CD1c-positive myeloid dendritic cell (primary cell): ENCODE data around the gene RPN2.

Experiments
- DNase-seq: peaks from one replicate; pipeline ENCODE4 v3.0.0-alpha.2; 2016; ENCODE audit errors: extremely low spot score

Gene RPN2

DNA sequence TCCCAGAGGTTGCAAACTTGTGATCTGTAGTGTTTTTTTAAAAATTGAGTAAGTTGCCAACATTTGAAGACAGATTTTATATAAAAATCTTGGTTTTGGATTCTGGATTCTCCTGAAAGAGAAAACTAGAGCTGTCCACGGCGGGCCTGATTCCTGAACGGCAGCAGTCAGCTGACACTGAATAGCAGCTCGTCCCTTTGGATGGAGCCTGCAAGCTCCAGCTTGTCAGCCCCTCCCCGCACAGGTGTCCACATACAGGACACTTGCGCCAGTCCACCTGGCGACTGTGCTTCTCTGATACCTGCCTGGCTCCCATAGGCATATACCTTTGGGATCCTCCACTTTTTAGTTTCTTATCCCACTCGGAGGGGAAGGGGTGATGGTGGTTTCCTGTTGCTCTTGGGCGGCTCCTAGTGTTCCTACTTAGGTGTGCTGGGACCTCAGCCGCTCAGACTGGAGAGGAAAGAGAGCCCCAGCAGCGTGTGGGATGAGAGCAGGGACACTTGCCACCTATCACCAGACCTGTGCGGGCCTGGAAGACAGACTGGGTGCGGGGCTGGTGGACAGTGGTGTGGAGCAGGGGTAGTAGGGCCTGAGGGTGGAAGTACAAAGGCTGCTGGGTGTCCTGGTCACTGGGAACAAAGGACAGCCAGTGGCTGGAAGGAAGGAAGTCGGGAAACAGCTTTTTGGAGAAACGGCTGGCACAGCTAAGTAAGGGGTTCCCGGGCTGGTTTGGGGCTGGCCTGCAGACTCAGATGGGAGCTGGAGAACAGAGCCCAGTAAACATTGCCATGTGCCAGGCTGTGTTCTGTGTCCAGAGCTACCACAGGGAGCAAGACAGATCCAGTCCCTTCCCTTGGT, 64.2 kb downstream of the RPN2 start:
- DNase-seq, result no peak

DNA sequence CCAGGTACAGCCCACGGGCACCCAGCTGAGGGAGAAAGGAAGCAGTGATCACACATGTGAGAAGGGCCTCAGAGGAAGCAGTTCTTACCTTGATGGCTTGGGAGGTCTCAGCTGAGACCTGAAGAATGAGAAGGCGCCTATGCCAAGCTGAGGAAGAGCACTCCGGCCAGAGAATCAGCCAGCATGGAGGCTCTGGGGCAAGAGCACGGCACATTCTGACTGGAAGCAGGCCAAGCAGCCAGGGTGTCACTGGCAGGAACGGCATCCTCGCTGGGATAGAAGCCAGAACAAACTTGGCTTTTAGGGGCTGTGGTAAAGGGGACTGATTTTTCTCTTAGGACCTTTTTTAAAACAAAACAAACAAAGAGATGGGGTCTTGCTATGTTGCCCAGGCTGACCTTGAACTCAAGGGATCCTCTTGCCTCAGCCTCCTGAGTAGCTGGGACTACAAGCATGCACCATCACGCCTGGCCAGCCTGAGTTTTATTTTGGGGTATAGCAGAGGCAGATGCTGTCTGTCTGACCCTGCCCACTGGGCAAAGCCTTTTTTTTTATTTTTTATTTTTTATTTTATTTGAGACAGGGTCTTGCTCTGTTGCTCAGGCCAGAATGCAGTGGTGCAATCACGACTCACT, 64.9 kb downstream of the RPN2 start:
- no peak for DNase-seq

DNA sequence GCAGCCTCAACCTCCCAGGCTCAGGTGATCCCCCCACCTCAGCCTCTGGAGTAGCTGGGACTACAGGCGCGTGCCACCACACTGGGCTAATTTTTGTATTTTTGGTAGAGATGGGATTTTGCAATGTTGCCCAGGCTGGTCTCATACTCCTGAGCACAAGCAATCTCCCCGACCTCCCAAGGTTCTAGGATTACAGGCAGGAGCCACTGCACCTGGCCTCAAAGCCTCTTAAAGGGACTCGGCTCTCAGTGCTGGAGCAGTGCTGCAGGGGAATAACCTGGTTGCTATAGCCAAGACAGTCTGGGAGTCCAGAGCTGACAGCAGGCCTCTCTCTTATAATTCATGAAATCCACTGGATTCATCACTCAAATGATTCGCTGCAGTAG, 65.4 kb downstream of the RPN2 start:
- no peak for DNase-seq

DNA sequence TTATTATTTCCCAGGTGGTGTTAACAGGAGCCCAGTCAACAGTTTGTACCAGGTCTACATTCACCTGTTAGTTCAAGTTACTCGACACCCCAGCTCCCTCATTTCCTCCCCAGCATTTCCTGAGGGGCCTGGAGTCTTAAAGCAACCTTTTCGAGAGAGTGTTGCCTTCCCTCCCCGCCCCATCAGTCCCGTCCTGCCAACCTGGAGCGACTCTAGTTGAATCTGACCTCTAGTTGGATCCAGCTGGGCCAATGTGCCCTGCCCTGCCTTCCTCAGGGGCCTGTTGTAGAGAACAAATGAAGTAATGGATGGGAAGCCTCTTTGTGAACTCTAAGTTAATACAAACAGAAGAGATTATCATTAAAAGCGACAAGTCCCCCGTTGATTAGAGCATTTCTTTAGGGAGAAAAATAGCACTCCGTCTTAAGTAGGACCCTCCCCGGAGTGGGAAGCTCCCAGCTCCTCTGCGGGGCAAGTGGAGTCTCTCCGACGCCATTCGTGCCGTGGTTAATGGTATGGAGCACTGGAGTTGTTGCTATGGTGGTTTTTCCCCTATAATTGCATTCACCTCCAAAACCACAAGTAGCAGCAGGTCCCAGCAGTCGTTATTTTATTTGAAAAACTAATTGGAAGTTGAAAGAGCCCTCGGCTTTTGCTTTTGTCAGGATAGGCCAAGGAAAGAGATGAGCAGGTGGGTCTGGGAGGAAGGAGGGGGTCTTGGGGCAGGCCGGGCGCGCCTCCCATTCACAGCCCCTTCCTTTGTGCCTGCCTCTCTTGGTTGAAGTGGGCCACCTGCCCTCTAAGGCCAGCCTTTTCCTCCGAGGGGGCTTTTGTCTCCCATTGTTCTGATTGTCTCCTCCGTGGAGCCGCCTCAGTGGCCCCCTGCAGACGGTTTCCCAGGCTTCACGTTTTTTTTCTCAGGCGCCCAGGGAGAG, 66.4 kb downstream of the RPN2 start:
- no peak for DNase-seq

DNA sequence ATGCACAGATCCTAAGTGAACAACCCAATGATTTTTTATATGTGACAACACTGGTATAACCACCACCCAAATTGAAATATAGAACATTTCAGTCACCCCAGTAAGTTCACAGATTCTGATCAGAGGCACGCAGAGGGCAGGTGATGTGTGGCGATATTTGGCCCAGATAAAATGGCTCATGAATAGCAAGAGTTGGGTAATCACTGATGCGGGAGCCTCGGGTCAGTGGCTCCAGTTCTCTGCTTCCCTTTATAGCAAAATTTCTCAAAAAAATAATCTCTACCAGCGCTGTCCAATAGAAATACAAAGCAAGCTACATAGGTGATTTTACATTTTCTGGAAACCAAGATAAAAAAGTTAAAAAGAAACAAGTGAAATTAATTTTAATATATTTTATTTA, 67.6 kb downstream of the RPN2 start:
- no peak for DNase-seq

DNA sequence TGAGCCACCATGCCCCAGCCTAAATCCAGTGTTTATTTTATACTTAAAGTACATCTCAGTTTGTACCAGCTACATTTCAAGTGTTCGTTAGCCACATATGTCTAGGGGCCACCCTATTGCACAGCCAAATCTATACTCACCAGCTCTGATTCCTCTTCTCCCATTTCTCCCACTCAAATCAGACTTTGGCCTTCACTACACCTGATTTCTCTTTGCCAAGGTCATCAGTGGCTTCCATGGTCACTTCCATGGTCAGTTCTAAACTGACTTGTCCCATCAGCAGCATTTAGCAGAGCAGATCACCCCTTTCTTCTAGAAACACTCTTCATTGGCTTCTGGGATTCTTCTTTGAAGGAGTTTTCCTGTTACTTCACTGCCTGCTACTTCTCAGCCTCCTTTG, 68.4 kb downstream of the RPN2 start:
- no peak for DNase-seq

DNA sequence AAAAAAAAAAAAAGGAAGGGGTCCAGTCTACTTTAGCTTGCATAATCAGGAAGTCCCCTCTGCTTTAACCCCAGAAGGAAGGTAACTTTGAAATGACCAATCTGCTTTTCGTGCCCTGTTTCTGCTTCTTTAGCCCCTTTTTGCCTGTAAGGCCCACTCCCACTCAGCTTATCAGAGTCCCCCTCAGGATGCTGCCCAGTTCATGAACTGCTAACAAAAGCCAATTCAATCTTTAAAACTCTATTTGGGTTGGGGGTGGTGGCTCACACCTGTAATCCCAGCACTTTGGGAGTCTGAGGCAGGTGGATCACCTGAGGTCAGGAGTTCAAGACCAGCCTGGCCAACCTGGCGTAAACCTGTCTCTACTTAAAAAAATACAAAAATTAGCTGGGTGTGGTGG, 70.2 kb downstream of the RPN2 start:
- DNase-seq, result peak; percentile 13

DNA sequence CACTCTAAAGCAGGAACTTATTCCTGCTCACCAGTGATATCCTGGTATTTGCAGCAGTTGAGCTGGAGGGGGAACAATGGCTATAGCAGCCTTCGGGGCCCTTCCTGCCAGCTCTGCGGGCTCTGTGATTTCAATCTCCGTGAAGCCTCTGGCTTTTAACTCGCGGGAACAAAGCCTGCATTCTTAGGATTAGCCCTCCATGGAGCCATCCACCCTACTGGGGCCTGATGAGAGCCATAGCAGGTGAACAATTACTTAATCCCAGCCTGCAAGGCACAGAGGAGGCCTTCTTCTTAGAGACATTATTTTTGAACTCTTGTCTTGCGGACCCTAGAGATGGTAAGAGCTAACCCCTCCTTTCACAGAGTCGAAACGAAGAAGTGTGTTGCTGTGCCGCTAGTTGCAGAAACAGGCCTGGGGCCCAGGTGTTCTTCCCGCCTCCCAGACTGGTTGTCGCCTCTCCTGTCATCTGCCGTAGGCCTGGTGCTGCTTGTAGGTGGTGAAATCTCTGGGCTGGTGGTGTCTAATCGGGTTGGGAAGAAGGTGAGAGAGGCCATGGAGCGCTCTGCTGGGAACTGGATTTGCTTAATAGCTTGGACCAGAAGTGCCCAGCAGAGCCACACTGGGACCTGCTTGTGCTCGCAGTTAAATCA, 72.8 kb downstream of the RPN2 start:
- no peak for DNase-seq

DNA sequence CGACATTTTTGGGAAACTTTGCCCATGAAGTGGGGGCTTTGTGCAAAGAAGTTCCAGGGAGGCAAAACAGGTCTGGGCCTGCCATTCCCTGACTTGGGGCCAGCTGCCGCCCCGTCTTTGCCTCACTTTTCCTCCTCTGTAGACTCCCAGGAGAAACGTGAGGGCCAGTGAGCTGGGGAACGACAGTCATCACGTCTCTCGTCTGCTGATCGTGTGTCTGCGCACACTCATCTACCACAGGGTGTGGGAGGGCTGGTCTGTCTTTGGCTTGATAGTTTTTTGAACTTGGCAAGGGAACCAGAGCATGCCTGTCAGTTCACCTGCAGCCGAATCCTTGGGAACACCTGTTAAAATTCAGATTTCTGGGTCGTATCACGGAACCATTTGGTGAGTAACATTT, 74.0 kb downstream of the RPN2 start:
- DNase-seq, result no peak

DNA sequence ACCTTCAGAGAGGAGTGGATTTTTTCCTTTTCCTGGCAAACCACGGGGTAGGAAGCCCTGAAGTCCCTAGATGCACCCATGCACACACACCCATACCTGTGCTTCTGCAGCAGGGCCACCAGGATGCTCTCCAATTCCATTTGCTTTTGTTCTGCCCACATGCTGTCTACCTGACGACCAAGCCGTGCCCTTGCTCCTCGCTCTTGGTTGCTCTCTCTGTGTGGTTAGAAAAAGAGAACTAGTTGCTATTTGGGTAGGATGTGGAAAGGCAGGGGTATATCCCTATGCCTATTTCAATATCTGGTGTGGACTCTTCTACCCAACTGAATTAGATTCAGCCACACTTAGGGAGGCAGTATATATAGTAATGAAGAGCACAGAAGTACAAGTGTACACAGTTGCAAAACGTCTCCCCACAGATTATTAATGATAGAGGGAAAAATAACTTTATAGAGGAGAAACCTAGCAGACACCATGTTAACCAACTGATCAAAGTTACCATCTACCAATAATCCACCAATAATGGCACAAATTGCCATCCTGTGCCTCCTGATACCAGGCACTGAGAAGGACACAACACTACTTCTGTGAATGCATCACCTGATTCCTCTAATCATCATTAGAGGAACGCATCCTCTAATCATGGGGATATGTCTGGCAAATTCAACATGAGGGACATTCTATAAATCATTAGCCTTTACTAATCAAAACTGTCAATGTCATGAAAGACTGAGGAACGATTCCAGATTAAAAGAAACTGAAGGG, 75.2 kb downstream of the RPN2 start:
- DNase-seq, result no peak

DNA sequence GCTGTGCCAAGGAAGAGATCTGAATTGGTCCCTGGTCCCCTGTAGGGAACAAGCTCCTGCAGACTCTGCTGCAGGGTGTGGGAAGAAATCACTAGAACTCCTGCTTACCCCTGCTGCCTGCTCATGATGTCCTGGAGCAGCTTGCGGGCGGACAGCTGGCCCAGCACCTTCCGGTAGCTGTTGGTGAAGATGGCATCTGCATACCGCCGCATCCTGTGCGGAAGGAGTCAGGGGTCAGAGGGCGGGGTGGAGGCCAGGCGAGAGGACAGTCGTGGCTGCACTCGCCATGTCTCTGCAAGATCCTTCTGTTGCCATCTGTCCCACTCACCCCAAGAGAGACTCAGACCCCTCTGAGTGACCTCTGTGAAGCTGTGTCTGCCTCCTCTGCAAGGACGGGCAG, 77.2 kb downstream of the RPN2 start:
- no peak for DNase-seq

DNA sequence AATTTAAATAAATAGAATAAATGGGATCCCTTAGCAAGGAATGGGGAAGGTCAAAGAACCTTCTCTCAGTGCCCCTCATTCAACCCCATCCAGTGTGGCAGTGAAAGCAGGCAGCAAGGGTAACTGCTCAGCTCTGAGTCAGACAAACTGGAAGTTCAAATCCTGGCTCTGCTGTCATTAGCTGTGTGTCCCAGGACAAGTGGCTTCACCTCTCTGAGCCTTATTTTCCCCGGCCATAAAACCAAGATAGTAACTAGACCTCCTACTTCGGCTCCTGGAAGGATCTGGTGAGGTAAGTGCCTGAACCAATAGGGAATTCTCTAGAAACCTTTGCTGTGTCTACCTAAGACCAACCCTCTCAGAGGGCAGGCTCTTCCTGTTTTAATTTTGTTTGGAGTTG, 78.4 kb downstream of the RPN2 start:
- no peak for DNase-seq

DNA sequence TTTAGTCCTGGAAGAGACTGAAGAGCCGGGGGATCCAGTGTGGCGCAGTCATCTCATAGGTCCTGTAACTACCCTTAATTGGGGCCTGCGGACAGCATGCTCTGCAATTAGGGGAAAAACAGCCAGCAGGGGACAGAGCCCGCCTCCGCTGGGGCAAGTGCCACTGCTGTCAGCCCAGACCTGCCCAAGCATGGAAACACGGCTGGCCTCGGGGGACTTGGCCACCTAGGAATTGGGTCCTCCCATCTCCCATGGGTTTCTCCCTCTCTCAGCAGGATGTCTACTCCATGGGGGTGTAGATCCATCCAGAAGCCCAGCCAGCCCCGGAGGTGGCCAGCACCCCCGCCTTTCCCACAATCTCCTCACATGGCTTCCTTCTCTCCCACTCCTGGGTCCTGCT, 78.9 kb downstream of the RPN2 start:
- no peak for DNase-seq

DNA sequence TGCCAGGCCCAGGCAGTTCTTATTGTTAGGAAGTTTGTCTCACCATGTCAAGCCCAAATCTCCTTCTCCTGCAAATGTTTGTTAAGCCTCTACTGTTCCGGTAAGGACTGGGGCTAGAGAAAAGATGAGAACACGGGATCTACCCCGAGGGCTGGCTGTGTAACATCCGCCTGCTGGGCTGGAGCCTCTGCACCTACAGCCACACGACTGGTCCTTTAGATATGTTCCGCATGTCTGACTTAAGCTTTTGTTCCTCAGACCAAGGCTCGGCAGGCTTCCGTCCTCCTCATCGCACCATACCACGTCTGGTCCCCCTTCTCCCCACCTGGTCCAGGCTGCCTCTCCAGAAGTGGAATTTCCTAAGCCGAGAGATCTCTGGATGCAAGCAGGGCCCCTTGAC, 79.9 kb downstream of the RPN2 start:
- no peak for DNase-seq

DNA sequence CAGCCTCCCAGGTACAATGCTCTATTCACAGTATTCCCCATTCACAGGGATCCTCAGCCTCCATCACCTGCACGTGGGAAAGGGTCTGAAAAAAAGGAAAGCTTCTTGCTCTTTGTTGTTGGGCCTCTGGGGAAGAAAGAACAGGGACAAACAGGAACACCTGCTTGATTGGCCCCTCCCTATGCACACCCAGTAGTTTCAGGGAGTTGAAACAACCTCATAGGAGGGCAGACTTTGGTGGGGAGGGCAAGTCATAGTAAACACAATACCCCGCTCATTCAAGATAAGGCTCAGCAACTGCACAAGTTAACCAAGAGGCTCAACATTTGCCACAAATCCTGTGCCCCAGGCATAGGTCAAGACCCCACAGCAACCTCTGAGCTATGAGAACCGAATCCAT, 80.7 kb downstream of the RPN2 start:
- DNase-seq, result no peak

DNA sequence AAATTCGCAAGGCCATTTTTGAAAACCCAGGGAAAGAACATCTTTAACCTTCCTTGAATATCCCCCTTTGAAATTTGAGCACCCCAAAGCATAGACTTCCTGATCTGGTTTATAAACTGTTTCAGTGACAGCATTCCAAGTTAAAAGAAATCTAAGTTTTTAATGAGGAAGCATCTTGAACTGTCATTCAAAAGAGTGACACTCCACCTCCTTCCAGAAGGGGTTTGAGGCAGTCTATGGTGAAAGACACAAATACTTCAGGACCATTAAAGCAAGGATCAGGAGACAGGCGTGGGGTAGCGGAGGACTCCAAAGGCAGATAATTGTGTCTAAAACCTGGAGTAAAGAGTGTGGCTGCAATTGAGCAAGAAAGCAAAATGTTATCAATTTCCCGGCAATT, 81.8 kb downstream of the RPN2 start:
- DNase-seq, result no peak

DNA sequence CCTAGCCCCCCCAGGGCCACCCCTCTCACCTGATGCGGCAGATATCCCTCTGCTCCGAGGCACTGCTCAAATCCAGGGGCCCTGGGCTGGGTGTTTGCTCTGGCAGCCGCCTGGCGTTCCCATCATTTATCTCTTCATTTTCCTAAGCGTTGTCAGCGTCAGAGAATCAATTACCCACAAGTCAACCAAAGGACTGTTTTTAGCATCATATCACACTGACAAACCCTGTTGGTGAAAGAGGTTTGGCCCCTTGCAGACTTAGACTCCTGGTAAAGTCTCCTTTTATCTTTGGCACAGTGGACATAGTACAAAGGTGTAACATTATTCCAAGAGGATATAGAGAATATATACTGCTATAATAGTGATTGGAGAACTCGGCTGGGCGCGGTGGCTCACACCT, 82.6 kb downstream of the RPN2 start, which contains the start of gene GHRH:
TSS of gene GHRH (minus strand) at position 101 of the 400 bp plus-strand sequence. CDS start 4,925 bp downstream, outside the sequence.
- DNase-seq, result no peak

DNA sequence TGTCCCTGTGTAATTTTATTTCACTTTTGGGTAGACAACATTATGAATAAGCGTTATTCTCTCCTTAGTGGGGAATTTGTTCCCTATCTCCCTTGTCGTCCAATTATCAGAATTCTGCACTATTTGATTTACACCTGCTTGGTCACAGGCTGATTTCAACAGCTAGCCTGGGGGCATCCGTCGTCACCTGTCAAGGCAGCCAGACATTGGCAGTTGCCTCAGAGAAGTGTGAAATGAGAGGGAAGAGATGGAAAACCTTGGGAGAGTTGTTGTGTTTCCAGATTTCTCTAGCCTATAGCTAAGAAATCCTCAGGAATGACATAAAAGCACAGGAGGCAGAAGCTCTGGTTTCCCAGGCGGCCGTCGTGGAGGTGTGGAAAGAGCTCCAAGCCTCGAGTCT, 83.4 kb downstream of the RPN2 start:
- DNase-seq, result no peak

DNA sequence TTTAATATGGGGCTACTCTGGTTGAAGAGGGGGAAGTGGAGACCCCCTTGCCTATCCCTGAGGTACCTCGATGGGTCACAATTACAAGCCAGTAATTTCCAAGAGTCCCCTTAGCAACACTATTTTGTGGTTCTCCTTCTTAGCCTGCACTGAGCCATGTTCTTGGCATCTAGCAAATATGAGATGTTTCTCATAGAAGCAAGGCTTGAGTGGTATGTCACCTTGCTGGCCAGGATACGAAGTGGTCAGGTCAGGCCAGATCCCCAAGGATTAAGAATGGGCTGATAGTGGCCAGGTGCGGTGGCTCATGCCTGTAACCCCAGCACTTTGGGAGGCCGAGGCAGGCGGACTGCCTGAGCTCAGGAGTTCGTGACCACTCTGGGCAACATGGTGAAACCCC, 84.6 kb downstream of the RPN2 start:
- no peak for DNase-seq

DNA sequence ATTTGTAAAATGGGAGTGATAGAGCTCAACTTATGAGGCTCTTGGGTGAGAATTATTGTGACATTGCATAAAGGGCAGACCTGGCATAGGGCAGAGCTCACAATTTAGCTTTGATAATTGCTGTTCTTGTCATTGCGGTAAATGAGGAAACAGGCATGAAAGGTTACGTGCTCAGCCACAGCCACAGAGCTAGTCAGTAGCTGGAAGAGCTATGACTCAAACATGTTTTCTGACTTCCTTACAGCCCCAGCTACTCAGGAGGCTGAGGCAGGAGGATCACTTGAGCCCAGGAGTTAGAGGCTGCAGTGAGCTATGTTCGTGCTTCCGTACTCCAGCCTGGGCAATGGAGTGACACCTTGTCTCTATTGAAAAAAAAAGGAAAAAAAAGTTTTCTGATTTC, 86.0 kb downstream of the RPN2 start:
- DNase-seq, result peak; percentile 77
